ENCODE measurements around the gene GCAT. TPM values are rescaled to one million over a fixed set of nuclear protein-coding genes. Genes with fewer than 3 reads are reported as not detected.
"Not testable (repeated sequence)": the region's sequence is repeated elsewhere in the genome, so short reads cannot be mapped to it uniquely, and the experiment has no call there.

GCAT gene
- polyA plus RNA-seq, 3 donors, result 12.4 to 14.3 (median 12.6) TPM

GRCh38 chr22:37781434-37782059, 26.2 kb upstream of the GCAT start:
- no peak for DNase-seq (ENCODE audit: low read depth in 3 of 3, low spot score in 2 of 3)

GRCh38 chr22:37782340-37783168, 25.2 kb upstream of the GCAT start:
- no peak for DNase-seq (ENCODE audit: low read depth in 3 of 3, low spot score in 2 of 3)

GRCh38 chr22:37784829-37785495, 22.8 kb upstream of the GCAT start:
- DNase-seq (ENCODE audit: low read depth in 3 of 3, low spot score in 2 of 3), result no peak

- no peak for DNase-seq (ENCODE audit: low read depth in 3 of 3, low spot score in 2 of 3)
These were observed 17.5 kb upstream of the GCAT start for GRCh38 chr22:37790234-37790633.

- no peak for DNase-seq (ENCODE audit: low read depth in 3 of 3, low spot score in 2 of 3)
These were observed 15.2 kb upstream of the GCAT start for GRCh38 chr22:37792494-37792893.

GRCh38 chr22:37794376-37794775, 13.4 kb upstream of the GCAT start:
- DNase-seq (ENCODE audit: low read depth in 3 of 3, low spot score in 2 of 3), result no peak

- DNase-seq (ENCODE audit: low read depth in 3 of 3, low spot score in 2 of 3), result no peak
These were observed 11.7 kb upstream of the GCAT start for GRCh38 chr22:37796079-37796478.

- DNase-seq (ENCODE audit: low read depth in 3 of 3, low spot score in 2 of 3), result not testable (repeated sequence)
These were observed 10.5 kb upstream of the GCAT start for GRCh38 chr22:37797259-37797658.

GRCh38 chr22:37797874-37798500, 9.7 kb upstream of the GCAT start:
- DNase-seq (ENCODE audit: low read depth in 3 of 3, low spot score in 2 of 3), result no peak

GRCh38 chr22:37799979-37800378, 7.8 kb upstream of the GCAT start:
- not testable (repeated sequence) for DNase-seq (ENCODE audit: low read depth in 3 of 3, low spot score in 2 of 3)

- DNase-seq (ENCODE audit: low read depth in 3 of 3, low spot score in 2 of 3), result no peak
These were observed 5.8 kb upstream of the GCAT start for GRCh38 chr22:37801946-37802309.

GRCh38 chr22:37802310-37803194, 5.2 kb upstream of the GCAT start:
- DNase-seq (ENCODE audit: low read depth in 3 of 3, low spot score in 2 of 3), result no peak

- no peak for DNase-seq (ENCODE audit: low read depth in 3 of 3, low spot score in 2 of 3)
These were observed 4.5 kb upstream of the GCAT start for GRCh38 chr22:37803195-37803638.

GRCh38 chr22:37803639-37804351, 3.9 kb upstream of the GCAT start:
- no peak for DNase-seq (ENCODE audit: low read depth in 3 of 3, low spot score in 2 of 3)

- DNase-seq (ENCODE audit: low read depth in 3 of 3, low spot score in 2 of 3), result no peak
These were observed 3.3 kb upstream of the GCAT start for GRCh38 chr22:37804352-37804880.

GRCh38 chr22:37804881-37805809, 2.6 kb upstream of the GCAT start:
- DNase-seq (ENCODE audit: low read depth in 3 of 3, low spot score in 2 of 3), result no peak

- no peak for DNase-seq (ENCODE audit: low read depth in 3 of 3, low spot score in 2 of 3)
These were observed 1.9 kb upstream of the GCAT start for GRCh38 chr22:37805810-37806277.
